ENCODE measurements around the gene SENP7.
"Not testable (repeated sequence)": the region's sequence is repeated elsewhere in the genome, so short reads cannot be mapped to it uniquely, and the experiment has no call there.

Gene SENP7

GRCh38 chr3:101519685-101520365 lies 6.8 kb upstream of the SENP7 start:
- no peak for DNase-seq

- no peak for DNase-seq
These were observed 5.4 kb upstream of the SENP7 start for GRCh38 chr3:101518421-101518871.

DNA sequence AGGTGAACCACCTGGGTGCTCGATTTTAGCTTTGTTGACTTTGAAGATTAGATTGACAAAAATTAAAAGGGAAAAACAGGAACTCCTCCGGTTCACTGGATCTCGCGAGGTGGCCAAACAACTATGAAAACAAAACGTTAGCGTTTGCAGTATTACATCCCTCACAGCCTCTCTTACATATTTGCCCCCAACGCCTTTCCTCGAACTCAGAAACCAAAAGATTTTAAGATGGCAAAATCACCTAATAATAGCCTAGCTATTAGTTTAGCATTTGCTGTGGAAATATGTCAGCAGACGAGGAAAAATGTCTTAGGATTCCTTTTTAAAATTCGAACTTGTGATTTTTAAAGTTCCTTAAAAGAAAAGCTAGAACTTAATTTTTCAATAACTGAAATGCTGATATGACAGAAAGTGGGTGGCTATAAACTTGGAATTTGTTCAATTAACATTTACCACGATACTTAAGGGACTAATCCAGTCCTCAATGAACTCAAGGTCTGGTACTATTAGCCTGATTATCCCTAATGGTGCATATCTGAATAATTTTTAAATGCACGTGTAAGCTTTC lies 491 bp upstream of the SENP7 start:
- DNase-seq = no peak

DNA sequence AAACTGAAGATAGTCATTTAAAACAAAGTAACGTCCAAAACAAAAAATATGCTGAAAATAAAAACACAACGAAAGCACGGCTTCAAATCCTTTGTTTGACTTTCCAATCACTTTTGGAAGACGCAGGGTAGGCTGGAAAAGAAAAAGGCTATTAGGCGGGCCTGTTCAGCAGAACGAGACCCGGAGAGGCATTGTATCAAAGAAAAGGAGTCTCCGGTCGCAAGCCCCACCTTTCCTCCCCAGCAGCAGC lies 691 bp downstream of the SENP7 start:
- no peak for DNase-seq

GRCh38 chr3:101509811-101510210 lies 3.2 kb downstream of the SENP7 start:
- no peak for DNase-seq

GRCh38 chr3:101509281-101509680 lies 3.7 kb downstream of the SENP7 start:
- no peak for DNase-seq

DNA sequence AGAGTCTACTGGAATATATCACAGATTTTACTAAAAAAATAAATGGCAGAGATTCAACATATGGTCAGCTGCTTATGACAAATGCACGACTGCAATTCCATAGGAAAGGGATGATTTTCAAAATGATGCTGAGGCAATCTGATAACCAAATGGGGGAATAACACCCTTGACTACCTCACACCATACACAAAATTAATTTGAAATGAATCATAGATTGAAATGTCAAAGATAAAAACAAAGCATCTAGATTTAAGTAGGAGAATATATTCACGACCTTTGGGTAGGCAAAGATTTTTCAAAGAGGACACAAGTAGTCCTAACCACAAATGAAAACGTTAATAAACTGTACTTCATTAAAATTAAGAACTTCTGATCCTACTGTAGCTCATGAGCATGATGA lies 11.2 kb downstream of the SENP7 start:
- no peak for DNase-seq

DNA sequence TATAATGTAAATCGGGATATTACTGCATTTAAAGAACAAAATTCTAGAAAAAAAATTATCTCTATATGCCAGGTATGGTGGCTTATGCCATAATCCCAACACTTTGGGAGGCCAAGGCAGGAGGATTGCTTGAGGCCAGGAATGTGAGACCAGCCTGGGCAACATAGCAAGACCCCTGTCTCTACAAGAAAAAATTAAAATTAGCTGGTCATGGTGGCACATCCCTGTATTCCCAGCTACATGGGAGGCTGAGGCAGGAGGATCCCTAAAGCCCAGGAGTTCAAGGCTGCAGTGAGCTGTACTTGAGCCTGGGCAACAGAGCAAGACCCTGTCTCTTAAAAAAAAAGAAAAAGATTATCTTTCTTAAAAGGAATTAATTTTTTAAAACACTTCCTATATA lies 12.8 kb downstream of the SENP7 start:
- DNase-seq = no peak

DNA sequence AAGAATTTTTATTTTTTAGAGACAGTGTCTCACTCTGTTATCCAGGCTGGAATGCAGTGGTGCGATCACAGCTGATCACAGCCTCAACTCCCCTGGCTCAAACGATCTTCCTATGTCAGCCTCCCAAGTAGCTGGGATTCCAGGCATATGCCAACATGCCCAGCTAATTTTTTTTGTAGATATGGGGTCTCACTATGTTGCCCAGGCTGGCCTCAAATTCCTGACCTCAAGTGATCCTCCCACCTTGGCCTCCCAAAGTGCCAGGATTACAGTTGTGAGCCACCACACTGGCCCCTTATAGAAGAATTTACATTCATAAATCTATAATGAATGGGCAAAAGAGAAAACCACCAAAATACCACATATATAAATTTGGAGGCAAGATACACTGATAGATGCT lies 15.2 kb downstream of the SENP7 start:
- no peak for DNase-seq

GRCh38 chr3:101495552-101495951 lies 17.5 kb downstream of the SENP7 start:
- no peak for DNase-seq

GRCh38 chr3:101484805-101485620 lies 28.0 kb downstream of the SENP7 start:
- DNase-seq = no peak

- no peak for DNase-seq
These were observed 34.0 kb downstream of the SENP7 start for GRCh38 chr3:101478980-101479379.

GRCh38 chr3:101474841-101475552 lies 38.0 kb downstream of the SENP7 start:
- not testable (repeated sequence) for DNase-seq

DNA sequence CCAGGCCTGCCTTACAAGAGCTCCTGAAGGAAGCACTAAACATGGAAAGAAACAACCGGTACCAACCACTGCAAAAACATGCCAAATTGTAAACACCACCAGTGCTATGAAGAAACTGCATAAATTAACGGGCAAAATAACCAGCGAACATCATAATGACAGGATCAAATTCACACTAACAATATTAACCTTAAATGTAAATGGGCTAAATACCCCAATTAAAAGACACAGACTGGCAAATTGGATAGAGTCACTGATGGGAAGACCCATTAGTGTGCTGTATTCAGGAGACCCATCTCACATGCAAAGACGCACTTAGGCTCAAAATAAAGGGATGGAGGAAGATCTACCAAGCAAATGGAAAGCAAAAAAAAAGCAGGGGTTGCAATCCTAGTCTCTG lies 44.3 kb downstream of the SENP7 start:
- DNase-seq = not testable (repeated sequence)

DNA sequence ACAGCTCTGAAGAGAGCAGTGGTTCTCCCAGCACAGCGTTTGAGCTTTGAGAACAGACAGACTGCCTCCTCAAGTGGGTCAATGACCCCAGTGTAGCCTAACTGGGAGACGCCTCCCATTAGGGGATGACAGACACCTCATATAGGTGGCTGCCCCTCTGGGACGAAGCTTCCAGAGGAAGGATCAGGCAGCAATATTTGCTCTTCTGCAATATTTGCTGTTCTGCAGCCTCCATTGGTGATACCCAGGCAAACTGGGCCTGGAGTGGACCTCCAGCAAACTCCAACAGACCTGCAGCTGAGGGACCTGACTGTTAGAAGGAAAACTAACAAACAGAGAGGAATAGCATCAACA lies 45.7 kb downstream of the SENP7 start:
- not testable (repeated sequence) for DNase-seq

DNA sequence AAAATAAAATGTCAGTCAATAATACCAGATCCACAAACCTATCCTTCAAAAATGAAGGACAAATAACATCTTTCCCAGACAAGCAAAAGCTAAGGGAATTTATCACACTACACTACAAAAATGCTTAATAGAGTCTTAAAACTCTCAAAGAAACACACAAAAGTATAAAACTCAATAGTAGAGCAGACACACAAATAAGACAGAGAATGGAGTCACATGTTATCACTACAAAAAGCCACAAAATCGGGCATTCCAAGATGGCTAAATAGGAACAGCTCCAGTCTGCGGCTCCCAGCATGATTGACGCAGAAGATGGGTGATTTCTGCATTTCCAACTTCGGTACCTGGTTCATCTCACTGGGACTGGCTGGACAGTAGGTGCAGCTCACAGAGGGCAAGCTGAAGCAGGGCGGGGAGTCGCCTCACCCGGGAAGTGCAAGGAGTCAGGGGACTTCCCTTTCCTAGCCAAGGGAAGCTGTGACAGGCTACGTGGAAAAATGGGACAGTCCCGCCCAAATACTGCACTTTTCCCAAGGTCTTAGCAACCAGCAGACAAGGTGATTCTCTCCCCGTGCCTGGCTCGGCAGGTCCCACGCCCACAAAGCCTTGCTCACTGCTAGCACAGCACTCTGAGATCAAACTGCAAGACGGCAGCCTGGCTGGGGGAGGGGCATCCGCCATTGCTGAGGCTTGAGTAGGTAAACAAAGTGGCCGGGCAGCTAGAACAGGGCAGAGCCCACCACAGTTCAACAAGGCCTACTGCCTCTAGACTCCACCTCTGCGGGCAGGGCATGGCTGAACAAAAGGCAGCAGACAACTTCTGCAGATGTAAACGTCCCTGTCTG lies 46.3 kb downstream of the SENP7 start:
- no peak for DNase-seq

DNA sequence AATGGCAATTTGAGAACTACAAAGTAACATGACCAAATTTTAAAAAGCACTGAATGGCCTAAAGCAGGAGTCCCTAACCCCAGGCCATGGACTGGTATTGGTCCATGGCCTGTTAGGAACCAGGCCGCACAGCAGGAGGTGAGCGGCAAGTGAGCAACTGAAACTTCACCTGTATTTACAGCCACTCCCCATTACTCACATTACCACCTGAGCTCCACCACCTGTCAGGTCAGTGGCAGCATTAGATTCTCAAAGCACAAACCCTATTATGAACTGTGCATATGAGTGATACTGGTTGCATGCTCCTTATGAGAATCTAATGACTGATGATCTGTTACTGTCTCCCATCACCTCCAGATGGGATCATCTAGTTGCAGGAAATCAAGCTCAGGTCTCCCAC lies 48.8 kb downstream of the SENP7 start:
- no peak for DNase-seq

DNA sequence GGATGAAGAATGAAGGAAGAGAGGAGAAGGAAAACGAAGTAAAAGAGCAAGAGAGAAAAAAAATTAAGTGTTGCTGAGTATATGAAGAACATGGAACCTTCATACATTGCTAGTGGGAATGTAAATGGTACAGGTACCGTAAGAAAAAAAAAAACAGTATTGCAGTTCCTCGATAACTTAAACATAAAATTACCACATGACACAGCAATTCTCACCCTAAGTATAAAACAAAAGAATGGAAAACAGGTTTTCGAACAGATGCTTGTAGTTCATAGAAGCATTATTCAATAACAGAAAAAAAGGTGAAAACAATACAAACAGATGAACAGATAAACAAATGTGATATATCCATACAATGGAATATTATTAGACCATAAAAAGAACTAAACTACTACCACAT lies 51.6 kb downstream of the SENP7 start:
- DNase-seq = no peak

DNA sequence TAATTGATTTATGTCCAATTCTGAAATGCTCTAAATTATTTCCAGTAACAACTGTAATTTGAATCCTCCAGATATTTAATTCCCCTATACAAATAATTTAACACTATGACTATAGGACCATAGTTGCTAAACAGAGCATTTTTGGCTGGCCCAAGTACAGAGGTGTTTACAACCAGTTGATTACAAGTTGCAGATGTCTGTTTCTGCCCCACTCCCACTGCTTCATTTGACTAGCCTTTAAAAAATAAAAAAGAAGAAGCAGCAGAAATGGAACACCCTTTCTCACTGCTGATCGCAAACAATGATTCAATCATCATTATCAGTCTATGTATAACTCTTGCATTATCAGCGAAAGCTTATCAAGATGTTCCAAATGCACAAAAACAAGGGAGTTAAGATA lies 54.6 kb downstream of the SENP7 start:
- no peak for DNase-seq

DNA sequence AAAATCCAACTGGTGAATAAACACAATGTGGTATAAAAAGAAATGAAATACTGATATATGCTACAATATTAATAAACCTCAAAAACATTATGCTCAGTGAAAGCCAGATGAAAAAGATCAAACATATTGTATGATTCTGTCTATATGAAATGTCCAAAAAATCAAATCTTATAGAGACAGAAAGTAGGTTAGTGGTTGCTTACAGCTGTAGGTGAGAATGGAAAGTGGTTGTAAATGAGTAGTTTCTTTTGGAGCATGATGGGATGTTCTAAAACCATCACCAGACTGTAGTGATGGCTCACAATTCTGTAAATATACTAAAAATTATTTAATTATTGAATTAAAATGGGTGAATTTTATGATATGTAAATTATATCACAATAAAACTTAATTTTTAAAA lies 58.4 kb downstream of the SENP7 start:
- no peak for DNase-seq

DNA sequence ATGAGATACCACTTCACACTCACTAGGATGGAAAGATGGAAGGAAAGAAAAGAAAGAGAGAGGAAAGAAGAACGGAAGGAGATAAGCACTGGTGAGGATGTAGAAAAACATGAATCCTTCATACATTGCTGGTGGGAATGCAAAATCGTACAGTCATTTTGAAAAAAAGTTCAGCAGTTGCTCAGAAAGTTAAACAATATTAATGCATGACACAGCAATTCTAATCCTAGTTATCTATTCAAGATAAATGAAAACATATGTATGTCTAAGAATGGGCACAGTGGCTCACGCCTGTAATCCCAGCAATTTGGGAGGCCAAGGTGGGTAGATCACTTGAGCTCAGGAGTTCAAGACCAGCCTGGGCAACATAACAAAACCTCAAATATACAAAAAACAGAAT lies 59.1 kb downstream of the SENP7 start:
- DNase-seq = no peak

- DNase-seq = not testable (repeated sequence)
These were observed 74.4 kb downstream of the SENP7 start for GRCh38 chr3:101438641-101439040.

DNA sequence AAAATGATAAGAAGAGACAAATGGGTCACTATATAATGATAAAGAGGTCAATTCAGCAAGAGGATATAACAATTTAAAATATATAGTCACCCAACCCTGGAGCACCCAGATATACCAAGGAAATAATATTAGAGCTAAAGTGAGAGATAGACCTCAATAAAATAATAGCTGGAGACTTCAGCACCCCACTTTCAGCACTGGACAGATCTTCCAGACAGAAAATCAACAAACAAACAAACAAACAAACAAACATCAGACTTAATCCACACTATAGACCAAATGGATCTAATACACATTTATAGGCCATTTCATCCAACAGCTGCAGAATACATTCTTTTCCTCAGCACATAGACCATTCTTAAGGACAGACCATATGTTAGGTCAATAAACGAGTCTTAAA lies 79.4 kb downstream of the SENP7 start:
- no peak for DNase-seq

Measured in NCI-H446 treated with DMSO at 0.1 percent for 48 hours (cell line).